Measurements from ENCODE around the gene EXOG.

EXOG gene

DNA sequence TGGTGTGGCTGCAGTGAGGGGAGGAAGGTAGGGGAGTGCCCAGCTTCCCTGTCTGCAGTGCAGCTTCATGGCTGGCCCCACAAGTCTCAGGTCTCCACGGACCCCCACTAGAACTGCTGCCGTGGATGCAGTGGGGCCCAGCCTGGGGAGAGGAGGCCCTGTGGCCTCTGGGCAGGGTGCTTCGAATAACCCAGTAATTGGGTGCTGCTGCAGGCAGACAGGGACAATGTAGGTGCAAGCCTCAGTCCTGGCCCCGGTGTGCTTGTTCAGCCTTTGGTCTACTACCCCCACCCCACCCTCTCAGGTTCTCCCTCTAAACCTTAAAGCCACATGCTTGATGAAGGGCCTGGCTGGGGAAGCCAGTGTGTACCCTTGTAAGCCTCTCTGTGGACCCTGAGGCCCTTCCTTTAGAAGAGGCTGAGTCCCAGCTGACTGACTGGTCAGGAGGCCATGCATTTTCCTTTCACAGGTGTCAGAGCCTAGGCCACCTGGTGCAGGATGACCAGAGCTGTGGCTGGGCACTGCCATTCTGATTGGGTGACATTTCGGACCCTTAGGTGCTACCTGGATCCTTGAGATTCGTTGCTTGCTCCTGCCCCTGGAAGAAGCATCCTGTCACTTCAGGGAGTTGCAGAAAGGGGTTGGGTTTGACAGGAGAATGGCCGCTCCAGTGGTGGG is 21.1 kb upstream of the EXOG start:
- DNase-seq, result no peak

DNA sequence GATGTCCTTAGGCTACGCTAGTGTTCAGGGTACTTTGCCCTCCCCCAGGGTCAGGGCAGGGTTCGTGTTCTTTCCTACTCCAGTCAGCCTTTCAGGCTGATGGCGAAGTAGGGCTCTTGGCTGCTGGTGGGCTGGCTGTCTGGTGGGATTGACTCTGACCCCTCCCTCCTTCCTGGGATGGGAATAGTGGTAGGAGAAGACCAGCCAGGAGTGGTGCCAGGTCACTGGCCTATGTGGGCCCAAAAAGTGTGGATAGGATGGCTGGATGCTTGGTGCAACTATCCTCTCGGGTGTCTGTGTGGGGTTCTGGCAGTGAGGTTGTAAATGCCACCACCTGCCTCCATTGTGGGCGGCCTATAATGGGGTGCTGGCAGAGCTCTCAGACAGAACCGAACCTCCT is 20.4 kb upstream of the EXOG start:
- DNase-seq, result no peak

DNA sequence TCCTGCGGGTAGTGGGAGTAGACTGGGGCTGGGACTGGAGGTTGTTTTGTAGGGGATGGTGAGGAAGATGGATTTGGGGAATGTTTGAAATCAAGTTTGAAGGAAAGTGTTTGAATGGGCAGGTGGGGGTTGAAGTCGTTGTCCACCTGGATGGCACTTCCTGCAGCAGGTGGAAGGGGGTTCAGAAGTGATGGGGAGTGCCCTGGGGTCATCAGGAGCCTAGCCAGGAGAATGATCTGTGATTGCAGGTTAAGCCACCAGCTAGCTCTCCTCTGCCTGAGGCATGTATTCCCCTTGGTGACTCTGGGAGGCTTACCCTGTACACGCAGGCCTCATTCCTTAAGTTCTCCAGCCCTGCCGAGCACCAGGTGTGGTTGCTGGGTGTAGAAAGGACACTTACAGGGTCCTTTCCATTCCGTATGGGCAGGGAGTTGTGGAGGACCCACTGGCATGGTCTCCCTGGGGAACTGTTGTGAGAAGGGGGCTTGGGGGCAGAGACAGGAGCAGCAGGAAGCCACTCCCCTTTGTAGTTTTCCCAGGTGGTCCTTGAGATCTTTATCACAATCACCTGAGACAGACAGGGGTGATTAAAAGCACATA is 19.9 kb upstream of the EXOG start:
- no peak for DNase-seq

DNA sequence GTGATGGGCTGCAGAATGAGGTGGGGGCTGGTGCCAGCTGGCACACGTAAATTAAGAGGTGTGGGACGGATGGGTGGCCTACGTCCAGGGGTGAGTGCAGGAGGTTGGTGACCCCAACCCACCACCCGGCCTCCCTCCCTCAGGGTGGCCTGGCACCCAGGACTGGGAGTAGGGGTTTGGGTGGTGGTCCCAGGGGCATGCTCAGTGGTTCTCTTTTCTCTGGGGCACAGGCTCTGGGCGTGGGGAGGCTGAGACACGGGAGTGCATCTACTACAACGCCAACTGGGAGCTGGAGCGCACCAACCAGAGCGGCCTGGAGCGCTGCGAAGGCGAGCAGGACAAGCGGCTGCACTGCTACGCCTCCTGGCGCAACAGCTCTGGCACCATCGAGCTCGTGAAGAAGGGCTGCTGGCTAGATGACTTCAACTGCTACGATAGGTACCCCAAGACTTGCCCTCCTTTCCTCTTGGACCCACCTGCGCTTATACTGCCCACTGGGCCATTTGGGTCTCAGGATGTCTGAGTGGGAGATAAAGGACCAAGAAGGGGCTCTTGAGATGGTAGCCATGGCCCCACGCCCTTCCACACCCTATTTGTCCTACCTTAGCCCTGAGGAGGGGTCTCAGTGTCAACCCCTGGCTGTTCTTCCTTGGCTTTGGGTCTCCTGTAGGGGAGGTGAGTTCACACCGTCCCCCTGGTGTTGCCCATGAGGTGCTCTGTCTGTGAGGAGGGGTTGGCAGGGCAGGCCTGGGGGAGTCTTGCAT is 18.9 kb upstream of the EXOG start:
- no peak for DNase-seq

DNA sequence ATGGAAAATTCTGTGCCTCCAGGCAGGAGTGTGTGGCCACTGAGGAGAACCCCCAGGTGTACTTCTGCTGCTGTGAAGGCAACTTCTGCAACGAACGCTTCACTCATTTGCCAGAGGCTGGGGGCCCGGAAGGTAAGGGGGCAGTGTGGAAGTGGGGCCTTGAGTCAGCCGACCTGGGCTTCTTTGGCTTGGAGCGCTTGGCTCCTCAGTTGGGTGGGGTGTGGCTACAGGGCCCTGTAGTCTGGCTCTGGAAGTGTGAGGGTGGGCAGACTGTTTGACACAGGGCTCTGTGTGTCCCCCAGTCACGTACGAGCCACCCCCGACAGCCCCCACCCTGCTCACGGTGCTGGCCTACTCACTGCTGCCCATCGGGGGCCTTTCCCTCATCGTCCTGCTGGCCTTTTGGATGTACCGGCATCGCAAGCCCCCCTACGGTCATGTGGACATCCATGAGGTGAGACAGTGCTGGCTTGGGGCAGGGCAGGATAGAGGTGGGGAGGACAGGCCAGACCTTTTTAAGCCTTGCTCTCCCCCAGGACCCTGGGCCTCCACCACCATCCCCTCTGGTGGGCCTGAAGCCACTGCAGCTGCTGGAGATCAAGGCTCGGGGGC is 18.2 kb upstream of the EXOG start:
- DNase-seq, result no peak

DNA sequence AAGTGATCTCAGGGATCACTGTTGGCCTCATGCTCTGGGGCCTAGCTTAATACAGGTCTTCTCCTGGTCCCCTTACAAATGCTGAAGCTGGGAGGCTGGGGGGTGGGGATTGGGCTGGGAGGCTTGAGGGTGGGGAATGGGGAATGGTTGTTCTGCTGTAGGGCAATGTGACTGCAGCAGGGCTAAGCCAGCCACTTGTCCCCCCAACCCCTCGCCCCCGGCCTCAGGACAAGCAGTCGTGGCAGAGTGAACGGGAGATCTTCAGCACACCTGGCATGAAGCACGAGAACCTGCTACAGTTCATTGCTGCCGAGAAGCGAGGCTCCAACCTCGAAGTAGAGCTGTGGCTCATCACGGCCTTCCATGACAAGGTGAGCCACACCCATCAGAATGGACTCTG is 17.2 kb upstream of the EXOG start:
- DNase-seq, result no peak

DNA sequence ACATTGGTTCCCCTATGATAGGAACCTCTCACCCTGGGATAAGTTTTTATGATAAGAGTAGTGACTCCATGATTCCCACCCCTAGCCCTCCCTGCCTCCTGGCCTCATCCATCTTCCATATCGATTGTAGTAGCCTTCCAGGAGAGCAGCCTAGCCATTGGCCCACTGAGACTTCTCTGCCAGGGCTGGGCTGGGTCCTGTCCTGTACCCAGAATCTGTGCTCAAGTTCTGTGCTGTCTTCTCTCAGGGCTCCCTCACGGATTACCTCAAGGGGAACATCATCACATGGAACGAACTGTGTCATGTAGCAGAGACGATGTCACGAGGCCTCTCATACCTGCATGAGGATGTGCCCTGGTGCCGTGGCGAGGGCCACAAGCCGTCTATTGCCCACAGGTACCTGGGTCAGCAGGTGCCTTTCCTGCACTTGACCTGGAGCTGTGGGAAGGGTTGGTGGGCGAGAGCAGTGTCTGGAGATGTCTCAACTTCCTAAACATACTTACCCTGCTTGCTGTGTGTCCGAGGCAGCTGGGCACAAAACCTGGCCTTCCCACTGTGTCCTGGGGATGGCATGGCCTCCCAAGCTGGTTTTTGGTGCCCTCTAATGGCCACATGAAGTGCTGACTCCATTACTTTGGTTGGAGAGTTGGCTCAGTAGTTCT is 16.6 kb upstream of the EXOG start:
- no peak for DNase-seq

DNA sequence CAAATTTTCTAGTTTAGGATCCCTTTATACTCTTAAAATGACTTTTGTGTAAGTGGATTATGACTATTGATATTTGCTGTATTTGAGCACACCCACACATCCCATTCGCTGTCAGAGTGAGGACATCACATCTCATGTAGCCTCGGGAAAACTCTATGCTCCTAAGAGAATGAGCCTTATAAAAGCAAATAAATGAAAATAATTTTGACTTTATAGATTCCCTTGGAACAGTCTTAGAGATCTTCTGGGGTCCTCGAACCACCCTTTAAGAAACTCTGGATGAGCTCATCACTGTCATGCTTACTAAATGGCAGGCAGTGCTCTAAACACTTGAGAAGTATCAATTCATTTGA is 16.1 kb upstream of the EXOG start:
- DNase-seq, result no peak

DNA sequence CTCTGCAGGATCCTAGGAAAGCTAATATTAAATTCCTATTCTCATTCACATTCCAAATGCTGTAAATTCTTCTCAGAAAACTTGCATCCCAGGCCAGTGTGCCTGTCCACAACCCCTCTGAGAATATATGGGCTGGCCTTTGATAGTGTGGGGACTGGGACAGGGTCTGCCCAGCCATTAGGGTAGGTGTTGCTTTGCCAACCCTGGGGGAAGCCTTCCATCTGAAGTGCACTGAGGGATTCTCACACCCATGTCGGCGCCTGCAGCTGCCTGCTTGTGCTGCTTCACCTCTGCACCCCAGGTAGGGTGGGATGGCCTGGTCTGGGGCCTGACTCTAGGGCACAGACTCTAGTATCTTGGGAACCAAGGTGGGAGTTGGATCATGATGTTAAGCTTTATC is 15.2 kb upstream of the EXOG start:
- no peak for DNase-seq

DNA sequence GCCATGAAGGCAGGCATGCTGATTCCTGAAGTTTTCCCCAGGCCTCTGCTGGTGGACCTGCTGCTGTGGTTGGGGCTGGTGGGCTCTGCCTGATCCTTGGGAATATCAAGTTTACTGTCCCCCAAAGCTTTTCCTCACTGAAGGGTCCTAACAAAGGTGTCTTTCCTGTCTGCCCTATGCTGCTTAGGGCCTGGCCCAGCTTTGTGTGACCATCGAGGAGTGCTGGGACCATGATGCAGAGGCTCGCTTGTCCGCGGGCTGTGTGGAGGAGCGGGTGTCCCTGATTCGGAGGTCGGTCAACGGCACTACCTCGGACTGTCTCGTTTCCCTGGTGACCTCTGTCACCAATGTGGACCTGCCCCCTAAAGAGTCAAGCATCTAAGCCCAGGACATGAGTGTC is 13.2 kb upstream of the EXOG start:
- DNase-seq, result no peak

DNA sequence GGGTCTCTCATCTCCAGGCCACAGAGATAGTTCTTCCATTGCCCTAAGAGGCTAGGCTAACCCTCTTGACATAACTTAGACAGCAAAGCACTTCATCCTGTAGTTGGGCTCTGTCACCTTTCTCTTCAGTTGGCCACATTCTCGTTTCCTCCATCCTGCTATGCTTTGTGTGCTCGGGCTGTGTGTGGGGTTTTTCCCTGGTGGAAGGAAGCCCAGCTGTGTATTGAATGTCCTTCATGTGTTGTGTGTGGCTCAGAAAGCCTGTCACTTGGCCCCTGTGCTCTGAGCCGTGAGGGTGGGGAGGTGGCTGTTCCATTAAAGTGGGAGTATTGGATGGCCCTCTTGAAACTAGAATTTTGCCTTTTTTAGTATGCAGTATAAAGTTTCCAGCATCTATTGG is 8.8 kb upstream of the EXOG start:
- DNase-seq, result no peak

DNA sequence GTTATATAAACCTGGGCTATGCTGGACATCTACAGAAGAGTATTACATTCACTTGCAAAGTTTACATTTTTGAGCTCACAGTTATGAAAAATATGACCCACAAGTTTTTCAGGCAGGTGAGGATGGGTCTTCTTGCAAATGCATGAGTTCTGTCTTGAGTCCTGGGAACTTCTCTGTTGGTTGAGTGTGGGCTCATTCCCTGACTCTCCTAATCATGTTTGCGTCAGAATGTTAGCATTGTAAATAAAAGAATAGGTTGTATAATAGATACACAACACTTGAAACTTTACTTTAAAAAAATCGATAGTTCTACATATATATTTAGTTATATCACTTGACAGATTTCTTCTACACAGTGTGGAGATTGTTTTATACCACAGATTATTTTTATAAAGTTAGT is 7.2 kb upstream of the EXOG start:
- DNase-seq, result no peak

DNA sequence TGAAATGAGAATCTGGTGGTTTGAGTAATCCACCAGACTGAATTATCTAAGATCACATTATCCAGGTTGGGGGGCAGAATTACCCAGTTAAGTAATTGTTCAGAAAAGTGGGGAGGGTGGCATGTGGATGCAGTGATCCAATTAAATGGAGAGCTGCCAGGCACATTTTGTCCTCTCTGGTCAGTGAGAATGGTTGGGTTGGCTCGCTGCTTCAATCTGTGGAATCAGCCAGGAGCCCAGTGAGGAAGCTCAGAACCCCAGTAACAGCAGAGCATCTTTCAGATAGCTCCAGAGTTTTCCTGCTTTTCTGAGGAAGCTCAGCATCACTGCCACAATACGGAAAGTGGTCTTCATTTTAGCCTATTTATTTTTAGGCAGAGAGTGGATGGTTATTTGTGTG is 6.4 kb upstream of the EXOG start:
- no peak for DNase-seq

DNA sequence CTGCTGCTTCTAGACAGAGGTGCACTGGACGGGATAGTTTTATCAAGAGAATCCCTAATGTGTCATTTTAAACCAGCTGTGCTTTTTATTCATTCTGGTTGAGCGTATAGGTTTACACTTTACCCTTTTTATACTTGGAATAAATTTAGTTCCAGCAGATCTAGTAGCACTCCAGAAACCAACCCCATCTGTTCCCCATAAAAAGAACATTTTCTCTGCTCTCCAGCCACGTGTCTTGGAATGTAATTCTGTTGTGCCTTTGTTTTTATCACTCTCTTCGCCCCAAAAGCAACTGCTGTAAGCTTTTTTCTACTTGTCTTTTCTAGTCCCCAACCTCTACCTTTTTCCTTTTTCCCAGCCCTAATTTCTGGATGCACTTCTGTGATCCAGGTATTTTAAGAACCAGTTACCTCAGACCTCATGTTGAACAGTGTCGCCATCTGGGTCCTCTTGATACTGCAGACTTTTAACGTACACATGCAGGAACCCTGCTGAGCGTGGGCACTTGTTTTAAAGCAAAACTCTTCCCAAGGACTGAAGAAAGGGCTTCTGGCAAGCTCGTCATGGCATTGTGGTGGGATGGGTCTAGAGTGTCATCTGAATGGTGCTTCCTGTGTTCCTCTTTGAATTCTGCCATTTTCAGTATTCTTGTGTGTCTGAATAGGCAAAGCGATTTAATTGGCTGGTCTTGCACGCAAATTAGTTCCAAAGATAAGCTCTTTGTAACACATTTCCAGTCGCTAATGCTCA is 5.7 kb upstream of the EXOG start:
- no peak for DNase-seq

DNA sequence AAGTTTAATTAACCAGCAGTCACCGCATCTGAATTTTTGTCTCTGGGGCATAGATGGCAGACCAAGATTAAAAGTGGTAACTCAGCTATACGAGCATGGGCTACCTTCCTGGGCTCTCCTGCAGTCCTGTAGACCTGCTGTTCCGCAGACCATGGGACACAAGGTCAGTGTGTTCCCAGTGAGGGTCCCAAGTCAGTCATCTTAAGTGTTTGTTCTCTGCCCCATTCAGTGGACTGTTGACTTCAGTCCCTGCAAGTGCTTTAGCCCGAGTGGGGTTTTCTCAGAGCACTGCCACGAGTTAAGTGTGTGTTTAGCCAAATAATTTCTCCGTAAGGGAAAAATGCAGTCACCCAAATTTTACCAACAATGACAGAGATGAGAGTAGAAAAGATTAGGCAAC is 4.9 kb upstream of the EXOG start:
- DNase-seq, result no peak

DNA sequence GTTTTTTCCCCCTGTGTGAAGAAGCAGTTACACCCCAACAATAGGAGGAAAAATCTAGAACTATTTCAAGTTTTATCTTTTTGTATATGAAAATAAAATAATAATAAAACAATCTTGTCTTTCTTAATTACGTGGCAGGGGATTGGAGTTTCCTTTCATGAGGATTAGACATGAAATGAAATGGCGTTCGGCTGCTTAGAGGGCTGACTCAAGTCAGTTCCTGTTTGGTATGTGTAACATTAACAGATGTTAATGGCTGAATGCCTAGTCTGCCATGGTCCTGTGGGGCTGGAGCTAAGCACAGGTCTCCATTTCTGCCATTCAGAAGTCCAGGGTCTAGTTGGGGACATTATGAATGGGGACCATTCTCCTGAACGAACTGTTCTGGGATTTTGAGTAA is 3.1 kb upstream of the EXOG start:
- DNase-seq, result no peak

DNA sequence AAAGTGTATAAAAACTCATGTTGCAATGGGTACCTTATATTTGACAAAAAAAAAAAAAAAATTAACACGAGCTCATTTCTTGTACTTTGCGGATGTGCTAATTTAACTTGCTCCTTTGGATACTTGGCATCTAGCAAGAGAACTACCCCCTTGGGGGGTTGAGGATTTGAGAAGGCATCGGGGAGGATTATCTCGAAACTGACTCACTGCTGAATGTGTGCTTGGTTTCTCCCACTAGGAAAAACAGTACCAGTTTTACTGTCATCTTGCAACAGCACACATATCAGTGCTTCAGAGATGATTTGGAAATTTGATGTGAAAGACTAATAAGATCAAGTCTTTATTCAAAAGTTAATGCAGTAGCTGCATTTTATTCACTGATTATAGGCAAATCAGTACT is 891 bp downstream of the EXOG start:
- DNase-seq, result no peak

DNA sequence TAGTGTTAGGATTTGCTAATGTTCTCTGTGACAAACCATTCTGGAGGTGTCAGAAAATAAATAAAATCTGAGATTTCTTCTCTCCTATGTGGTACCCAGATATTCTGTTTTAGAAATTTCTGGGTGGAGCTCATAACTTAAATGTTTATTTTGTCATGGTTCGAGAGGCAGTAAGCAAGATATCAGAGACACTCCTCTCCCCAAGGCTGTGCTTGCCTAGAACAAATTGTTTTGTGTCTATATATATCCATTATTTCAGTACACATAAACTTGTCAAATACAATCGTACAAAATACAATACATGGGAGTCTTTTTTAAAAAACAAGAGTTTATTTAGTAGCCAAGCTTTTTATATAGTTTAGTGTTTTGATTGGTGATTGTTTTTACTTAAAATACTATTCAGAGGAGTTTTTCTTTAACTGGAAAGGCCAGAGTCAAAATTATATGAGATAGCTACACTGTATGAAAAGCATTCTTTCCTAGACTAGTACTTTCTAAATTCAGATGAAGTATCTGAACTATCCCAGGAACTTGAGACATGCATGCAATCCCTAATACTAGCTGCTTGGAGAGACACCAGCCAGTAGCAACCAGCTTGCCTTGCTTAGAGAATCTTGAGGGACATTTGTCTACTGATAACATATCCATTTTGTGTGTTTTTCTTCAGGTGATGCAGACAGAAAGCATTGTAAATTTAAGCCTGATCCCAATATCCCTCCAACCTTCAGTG is 4.7 kb downstream of the EXOG start:
- DNase-seq, result no peak

DNA sequence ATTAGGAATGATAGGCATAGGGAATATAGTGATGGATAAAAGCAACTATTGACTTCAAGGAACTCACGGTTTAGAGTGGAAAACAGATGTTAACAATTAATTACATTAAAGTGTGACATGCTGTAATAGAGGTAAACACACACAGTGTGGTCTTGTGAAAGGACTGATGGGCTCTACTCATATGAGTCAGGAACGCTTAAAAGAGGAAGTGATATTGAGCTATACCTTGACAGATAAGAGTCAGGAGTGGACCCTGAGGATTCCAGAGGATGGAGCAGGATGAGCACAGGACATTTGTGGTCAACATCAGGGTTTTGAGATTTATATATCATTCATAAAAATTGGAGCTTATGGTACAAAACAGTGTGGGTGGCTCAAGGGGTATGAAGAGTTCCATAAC is 11.0 kb downstream of the EXOG start:
- no peak for DNase-seq

DNA sequence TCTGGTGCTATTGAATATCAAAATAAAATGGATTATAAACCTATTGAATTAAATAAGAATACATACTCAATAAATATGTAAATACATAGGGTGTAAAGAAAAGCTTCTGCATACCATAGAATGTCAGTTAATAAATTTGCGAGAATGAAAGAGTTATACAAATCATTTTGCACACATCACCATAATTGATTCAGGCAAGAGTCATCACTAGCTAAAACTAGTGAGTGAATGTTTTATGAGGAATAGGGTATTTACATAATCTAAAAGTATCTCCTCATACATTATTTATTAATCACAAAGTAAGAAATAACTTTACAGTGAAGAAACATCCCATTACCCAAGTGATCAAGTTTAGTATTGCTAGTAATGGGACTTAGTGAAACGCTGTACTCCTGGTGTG is 13.6 kb downstream of the EXOG start:
- no peak for DNase-seq

DNA sequence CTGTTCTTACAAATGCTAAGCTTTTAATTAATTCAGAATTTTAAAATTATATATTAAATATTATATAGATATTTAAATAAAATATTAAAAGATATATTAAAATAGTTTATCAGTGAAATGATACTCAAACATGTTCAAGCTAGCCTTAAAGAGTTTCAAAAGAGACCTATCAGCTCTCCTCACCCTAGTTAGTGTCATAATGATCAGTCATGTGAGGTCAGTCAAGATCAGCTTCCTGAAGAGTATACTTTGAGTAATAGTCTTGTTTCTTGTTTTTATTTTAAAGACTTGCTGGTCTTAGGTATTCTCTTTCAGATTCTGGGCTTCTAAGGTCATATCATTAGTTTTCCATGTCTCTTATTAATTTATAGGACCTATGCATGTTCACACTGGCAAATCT is 14.5 kb downstream of the EXOG start:
- DNase-seq, result no peak

DNA sequence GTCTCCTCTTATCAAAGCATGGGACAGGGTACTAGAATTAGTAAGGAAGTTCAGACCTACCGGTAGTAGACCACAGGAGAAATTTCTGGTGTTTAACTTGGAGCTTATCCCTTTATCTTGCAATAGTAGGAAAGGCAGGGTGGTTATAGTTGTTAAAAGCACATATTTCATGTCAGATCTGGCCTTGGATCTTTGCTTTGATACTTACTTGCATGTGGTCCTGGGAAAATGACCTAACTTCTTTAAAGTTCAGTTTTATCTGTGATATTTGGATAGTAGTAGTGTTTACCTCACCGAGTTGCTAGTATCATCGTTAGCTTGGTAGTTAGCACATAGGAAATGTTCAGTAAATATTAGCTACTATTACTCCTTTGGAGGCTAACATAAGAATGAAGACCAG is 15.4 kb downstream of the EXOG start:
- no peak for DNase-seq
